Retinal pigment epithelial cell (primary cell): ENCODE results near the gene IL1RAP.

Experiments
- DNase-seq: peaks from one replicate; pipeline ENCODE4 v3.0.0-alpha.2; 2010; ENCODE audit warnings: low read depth
- H3K4me3 ChIP-seq: 2 replicates; pipeline ENCODE4 v1.5.1; 2011; ENCODE audit warnings: mild to moderate bottlenecking, low read length, control low read depth, moderate library complexity
- CTCF ChIP-seq: conservative IDR thresholded peaks from 2 replicates; pipeline ENCODE4 v1.5.1; 2011; ENCODE audit warnings: low read depth, low read length, control low read depth, inconsistent platforms

The IL1RAP gene

GRCh38 chr3:190575437-190576185 lies 61.7 kb downstream of the IL1RAP start:
- no peak for DNase-seq
- H3K4me3 ChIP-seq: no peak overlapping the region
- TF ChIP-seq CTCF: no peak

- TF ChIP-seq CTCF: no peak
- DNase-seq: no peak
- H3K4me3 ChIP-seq: no peak overlapping the region
Observed at GRCh38 chr3:190577225-190577624, 63.3 kb downstream of the IL1RAP start.

GRCh38 chr3:190579514-190580137 lies 65.7 kb downstream of the IL1RAP start:
- DNase-seq: no peak
- TF ChIP-seq CTCF: no peak
- H3K4me3 ChIP-seq: no peak overlapping the region

- H3K4me3 ChIP-seq: no peak overlapping the region
- TF ChIP-seq CTCF: no peak
- DNase-seq: no peak
Observed at GRCh38 chr3:190580417-190580816, 66.5 kb downstream of the IL1RAP start.

GRCh38 chr3:190581041-190581541 lies 67.2 kb downstream of the IL1RAP start:
- no peak overlapping the region for H3K4me3 ChIP-seq
- no peak for TF ChIP-seq CTCF
- no peak for DNase-seq

- TF ChIP-seq CTCF: no peak
- no peak overlapping the region for H3K4me3 ChIP-seq
- no peak for DNase-seq
Observed at GRCh38 chr3:190582667-190583066, 68.8 kb downstream of the IL1RAP start.
